GM19193 (cell line): ENCODE measurements around the gene SPAG6.

Experiments used
- POLR2A ChIP-seq: IDR thresholded peaks from 4 replicates; pipeline ENCODE4 v1.6.1; 2011; ENCODE audit not compliant: insufficient read depth, insufficient read length; ENCODE audit errors: extremely low read depth

Gene SPAG6

GRCh38 chr10:22319547-22319979 lies 25.7 kb upstream of the SPAG6 start:
- TF ChIP-seq POLR2A, result no peak

DNA sequence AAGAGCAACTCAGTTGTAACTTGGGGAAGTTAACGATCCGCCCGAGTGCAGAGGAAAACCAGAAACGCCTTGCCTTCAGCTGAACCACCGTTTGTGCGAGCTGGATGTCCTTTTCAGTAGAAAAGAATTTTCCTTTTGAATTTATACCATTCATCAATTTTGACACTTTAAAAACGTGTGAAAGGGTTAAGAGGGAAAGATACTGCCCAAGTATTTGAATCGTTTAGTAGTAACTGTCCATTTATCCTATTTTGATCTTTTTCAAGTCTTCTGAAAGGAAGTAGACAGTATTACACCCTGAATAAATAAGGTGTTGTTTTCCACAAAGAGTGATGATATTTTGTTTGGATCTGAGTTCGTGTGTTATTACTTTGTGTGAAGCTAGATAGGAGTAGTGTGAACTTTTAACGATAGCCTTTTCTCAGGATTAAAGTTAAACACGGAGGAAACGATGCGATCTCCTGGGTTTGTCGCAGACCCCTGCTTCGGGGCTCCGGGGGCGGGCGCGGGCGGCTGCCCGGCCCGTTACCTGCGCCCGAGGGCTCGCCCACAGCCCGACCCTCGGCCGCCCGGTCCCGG lies 25.2 kb upstream of the SPAG6 start:
- no peak for TF ChIP-seq POLR2A

DNA sequence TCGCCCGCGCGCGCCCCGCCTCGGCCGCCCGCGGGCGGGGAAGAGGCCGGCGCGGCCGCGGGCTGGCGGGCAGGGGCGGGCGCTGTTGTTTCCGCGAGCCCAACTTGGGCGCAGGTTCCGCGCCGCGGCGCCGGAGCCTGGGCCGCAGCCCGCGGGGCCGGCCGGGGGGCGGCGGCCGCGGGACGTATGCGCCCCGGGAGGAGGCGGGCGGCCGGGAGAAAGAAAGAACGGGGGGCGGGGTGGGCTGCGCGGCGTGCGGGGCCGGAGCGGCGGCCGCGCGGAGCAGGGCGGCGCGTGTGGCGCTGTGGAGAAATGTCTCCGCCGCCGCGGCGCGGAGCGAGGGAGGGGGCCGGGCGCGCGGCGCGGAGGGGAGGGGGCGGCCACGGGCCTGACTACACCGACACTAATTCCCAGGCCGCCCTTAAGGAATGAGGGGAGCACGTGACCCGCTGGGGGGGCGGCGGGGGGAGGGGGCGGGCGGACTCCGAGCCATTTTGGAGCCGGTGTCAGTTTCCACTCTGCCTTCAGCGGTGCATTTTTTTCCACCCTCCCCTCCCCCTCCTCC lies 24.6 kb upstream of the SPAG6 start, which contains the start of gene BMI1:
Gene BMI1, plus strand, starts transcription at position 509 of the 565 bp plus-strand sequence. CDS start 5,351 bp downstream, outside the sequence.
- TF ChIP-seq POLR2A, result no peak

GRCh38 chr10:22321156-22321923 lies 24.0 kb upstream of the SPAG6 start:
- peak; percentile 60 for TF ChIP-seq POLR2A

DNA sequence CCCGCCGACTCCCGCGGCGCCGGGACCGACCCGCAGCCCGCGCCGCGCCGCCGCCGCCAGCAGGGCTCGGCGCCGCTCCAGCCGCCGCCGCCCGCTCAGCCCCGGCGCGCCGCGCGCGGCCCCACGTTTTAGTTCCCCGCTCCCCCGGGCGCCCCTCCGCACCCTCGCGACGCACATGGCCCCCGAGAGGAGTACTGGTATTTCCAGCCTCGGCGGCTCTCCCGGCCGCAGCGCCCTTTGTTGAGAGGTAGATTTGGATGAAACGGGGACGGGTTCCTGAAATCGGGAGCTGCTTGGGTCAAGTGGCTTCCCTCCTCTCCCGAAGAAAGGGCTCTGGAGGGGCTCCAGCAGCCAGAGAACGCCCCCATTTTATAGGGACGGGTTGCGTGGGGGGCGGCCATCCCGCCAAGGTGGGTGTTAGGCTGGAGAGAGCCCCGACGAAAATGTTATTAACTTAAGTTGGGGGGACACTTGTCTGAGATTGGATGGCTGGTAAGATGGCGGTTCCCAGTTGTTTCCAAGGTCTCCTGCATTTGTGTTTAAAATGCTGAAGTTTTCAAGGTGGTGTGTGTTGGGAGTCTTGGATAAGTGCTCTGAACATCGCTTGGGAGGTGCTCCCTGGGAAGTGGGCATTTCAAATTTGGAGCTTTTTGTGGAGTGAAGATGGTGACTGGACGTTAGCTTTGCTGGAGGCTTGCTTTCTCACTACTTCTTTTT lies 23.2 kb upstream of the SPAG6 start:
- no peak for TF ChIP-seq POLR2A

- TF ChIP-seq POLR2A, result no peak
These were observed 22.6 kb upstream of the SPAG6 start for GRCh38 chr10:22322641-22323160.

- TF ChIP-seq POLR2A, result no peak
These were observed 21.6 kb upstream of the SPAG6 start for GRCh38 chr10:22323538-22324305.

- TF ChIP-seq POLR2A, result no peak
These were observed 20.9 kb upstream of the SPAG6 start for GRCh38 chr10:22324413-22324812.

DNA sequence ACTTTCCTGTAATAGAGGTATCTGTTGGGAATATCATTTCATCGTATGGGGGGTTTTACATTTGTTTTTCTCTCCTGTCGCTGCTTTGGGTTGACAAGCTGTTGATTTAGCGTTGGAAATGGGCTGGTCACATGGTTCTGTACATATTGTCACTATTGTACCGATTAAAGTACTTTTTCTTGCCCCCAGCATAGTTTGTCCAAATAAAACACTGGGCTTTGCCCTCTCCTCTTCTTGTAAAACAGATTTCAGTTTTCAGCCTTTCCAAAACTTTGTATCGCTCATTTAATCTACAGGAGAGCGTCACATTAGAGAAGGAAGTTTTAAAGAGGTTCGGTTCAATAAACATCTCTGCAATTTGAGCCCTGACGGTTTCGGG lies 20.4 kb upstream of the SPAG6 start:
- no peak for TF ChIP-seq POLR2A

- TF ChIP-seq POLR2A, result no peak
These were observed 19.8 kb upstream of the SPAG6 start for GRCh38 chr10:22325272-22326144.

GRCh38 chr10:22326145-22326702 lies 19.1 kb upstream of the SPAG6 start:
- TF ChIP-seq POLR2A, result no peak

- no peak for TF ChIP-seq POLR2A
These were observed 16.1 kb upstream of the SPAG6 start for GRCh38 chr10:22329150-22329549.

- no peak for TF ChIP-seq POLR2A
These were observed 13.1 kb upstream of the SPAG6 start for GRCh38 chr10:22332116-22332692.
